ENCODE data around the gene AIFM3. TPM values are rescaled to one million over a fixed set of nuclear protein-coding genes. Genes with fewer than 3 reads are reported as not detected.

AIFM3 gene
- total and polyA plus RNA-seq, 2 of the 13 experiments (the other 11 are each of a cell fraction or from before 2014, with no cell fraction given), result 9.0 to 15.3 TPM

DNA sequence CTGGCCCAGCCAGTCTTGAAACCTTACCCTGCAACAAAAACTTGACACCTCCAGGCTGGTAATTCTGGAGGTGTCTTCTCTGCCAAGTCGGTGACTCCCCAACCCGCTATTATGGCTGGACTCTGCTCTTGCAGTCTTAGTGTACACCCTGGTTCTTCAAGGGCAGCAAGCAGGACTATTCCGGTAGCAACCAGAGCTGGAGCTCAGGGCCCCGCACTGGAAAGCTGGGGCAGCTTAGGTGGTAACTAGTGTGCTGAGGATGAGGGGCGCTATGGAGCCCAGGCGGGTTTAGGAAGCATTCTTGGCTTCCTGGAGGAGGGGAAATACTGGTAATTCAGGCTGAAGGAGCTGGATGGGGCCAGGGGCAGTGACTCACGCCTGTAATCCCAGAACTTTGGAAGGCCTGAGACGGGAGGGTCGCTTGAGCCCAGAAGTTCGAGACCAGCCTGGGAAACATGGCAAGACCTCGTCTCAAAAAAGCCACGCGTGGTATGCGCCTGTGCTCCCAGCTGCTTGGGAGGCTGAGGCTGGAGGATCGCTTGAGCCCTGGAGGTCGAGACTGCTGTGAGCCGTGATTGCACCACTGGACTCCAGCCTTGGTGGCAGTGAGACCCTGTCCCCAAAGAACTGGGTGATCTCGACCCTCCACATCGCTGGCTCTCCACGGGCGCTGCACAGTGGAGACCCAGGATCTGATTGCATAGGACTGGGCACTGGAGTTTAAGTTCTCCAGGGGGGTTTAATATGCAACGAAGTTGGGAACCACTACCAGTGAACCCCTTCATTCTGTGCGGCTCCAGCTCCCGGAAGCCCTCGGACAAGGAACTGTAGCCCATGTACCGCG, 10.6 kb upstream of the AIFM3 start (continued):
- TF ChIP-seq HBP1 (CRISPR knock-in tag; IDR thresholded peaks at IDR 0.05; ENCODE audit: low read depth) (peak; percentile 70; the same call in 1 of the 2 replicates), CBX5 (CRISPR knock-in tag; IDR thresholded peaks at IDR 0.05; ENCODE audit: borderline replicate concordance) (no peak), ZNF33A (CRISPR knock-in tag; IDR thresholded peaks at IDR 0.05; ENCODE audit: borderline replicate concordance) (no peak), ZNF574 (CRISPR knock-in tag; IDR thresholded peaks at IDR 0.05) (no peak), STAG1 (CRISPR knock-in tag; IDR thresholded peaks at IDR 0.05) (no peak; the same call in none of the 2 replicates), ZNF563 (CRISPR knock-in tag; IDR thresholded peaks at IDR 0.05) (no peak), BORCS8-MEF2B (CRISPR knock-in tag; IDR thresholded peaks at IDR 0.05) (no peak), MED8 (CRISPR knock-in tag; IDR thresholded peaks at IDR 0.05; ENCODE audit: insufficient replicate concordance) (no peak), ZNF34 (CRISPR knock-in tag; IDR thresholded peaks at IDR 0.05; ENCODE audit: borderline replicate concordance) (no peak), TBP (CRISPR knock-in tag; IDR thresholded peaks at IDR 0.05) (no peak), FOXO4 (CRISPR knock-in tag; conservative IDR thresholded peaks at IDR 0.05) (no peak), ZGPAT (CRISPR knock-in tag; IDR thresholded peaks at IDR 0.05) (no peak), FOXA3 (CRISPR knock-in tag; IDR thresholded peaks at IDR 0.05) (no peak), SP4 (CRISPR knock-in tag; IDR thresholded peaks at IDR 0.05) (no peak), TOPORS (CRISPR knock-in tag; IDR thresholded peaks at IDR 0.05) (no peak)
- TF ChIP-seq, protein P1, sequence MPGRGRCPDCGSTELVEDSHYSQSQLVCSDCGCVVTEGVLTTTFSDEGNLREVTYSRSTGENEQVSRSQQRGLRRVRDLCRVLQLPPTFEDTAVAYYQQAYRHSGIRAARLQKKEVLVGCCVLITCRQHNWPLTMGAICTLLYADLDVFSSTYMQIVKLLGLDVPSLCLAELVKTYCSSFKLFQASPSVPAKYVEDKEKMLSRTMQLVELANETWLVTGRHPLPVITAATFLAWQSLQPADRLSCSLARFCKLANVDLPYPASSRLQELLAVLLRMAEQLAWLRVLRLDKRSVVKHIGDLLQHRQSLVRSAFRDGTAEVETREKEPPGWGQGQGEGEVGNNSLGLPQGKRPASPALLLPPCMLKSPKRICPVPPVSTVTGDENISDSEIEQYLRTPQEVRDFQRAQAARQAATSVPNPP (CRISPR knock-in tag; IDR thresholded peaks at IDR 0.05), result no peak
- TF ChIP-seq, protein P2, sequence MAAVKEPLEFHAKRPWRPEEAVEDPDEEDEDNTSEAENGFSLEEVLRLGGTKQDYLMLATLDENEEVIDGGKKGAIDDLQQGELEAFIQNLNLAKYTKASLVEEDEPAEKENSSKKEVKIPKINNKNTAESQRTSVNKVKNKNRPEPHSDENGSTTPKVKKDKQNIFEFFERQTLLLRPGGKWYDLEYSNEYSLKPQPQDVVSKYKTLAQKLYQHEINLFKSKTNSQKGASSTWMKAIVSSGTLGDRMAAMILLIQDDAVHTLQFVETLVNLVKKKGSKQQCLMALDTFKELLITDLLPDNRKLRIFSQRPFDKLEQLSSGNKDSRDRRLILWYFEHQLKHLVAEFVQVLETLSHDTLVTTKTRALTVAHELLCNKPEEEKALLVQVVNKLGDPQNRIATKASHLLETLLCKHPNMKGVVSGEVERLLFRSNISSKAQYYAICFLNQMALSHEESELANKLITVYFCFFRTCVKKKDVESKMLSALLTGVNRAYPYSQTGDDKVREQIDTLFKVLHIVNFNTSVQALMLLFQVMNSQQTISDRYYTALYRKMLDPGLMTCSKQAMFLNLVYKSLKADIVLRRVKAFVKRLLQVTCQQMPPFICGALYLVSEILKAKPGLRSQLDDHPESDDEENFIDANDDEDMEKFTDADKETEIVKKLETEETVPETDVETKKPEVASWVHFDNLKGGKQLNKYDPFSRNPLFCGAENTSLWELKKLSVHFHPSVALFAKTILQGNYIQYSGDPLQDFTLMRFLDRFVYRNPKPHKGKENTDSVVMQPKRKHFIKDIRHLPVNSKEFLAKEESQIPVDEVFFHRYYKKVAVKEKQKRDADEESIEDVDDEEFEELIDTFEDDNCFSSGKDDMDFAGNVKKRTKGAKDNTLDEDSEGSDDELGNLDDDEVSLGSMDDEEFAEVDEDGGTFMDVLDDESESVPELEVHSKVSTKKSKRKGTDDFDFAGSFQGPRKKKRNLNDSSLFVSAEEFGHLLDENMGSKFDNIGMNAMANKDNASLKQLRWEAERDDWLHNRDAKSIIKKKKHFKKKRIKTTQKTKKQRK (IDR thresholded peaks at IDR 0.05; ENCODE audit: low read length), result no peak
